Fibroblast of lung (primary cell): ENCODE results near the gene KMT5C. TPM values are rescaled to one million over a fixed set of nuclear protein-coding genes. Genes with fewer than 3 reads are reported as not detected.
"Not testable (repeated sequence)": the region's sequence is repeated elsewhere in the genome, so short reads cannot be mapped to it uniquely, and the experiment has no call there.

ENCODE experiments used
- DNase-seq, 2 donors: peaks; one replicate each; pipeline versions ENCODE4 v3.0.0 to v3.0.0-alpha.2; 2010; ENCODE audit warnings: low read depth in 2 of 2
- H2AFZ ChIP-seq: 2 replicates; pipeline ENCODE4 v1.5.1; 2012; ENCODE audit warnings: low read length, control low read depth, inconsistent platforms
- H3K27ac ChIP-seq: 2 replicates; pipeline ENCODE4 v1.5.1; 2011; ENCODE audit warnings: low read length, control low read depth; ENCODE audit not compliant: insufficient read depth
- H3K27me3 ChIP-seq: 2 replicates; pipeline ENCODE4 v1.5.1; 2011; ENCODE audit warnings: mild to moderate bottlenecking, low read length; ENCODE audit not compliant: control insufficient read depth, insufficient read depth
- H3K36me3 ChIP-seq: 2 replicates; pipeline ENCODE4 v1.5.1; 2011; ENCODE audit warnings: low read length; ENCODE audit not compliant: control insufficient read depth, insufficient read depth
- H3K4me1 ChIP-seq: 2 replicates; pipeline ENCODE4 v1.5.1; 2011; ENCODE audit warnings: low read length; ENCODE audit not compliant: control insufficient read depth, insufficient read depth; ENCODE audit errors: extremely low read depth
- H3K4me2 ChIP-seq: 2 replicates; pipeline ENCODE4 v1.5.1; 2011; ENCODE audit warnings: low read length, control low read depth; ENCODE audit not compliant: insufficient read depth; ENCODE audit errors: extremely low read depth
- H3K4me3 ChIP-seq, 4 experiments: fragments of 200-600 bp in 1 of 4; sonication (generic) in 1 of 4; replicated peaks in 1 of 4; 2 replicates each; pipeline ENCODE4 v1.5.1; 2011 to 2016; ENCODE audit warnings: low read length in 4 of 4, low read depth in 3 of 4, mild to moderate bottlenecking in 3 of 4, control low read depth in 2 of 4, inconsistent platforms in 1 of 4, mixed read lengths in 1 of 4; ENCODE audit not compliant: insufficient read depth in 1 of 4; ENCODE audit errors: control extremely low read depth in 1 of 4
- H3K79me2 ChIP-seq: 2 replicates; pipeline ENCODE4 v1.5.1; 2012; ENCODE audit warnings: mild to moderate bottlenecking, low read length, inconsistent platforms; ENCODE audit not compliant: control insufficient read depth, insufficient read depth
- H3K9ac ChIP-seq: 2 replicates; pipeline ENCODE4 v1.5.1; 2011; ENCODE audit warnings: mild to moderate bottlenecking, low read length, control low read depth; ENCODE audit not compliant: insufficient read depth
- H3K9me3 ChIP-seq: 2 replicates; pipeline ENCODE4 v1.5.1; 2012; ENCODE audit warnings: low read depth, low read length; ENCODE audit not compliant: control insufficient read depth, insufficient read depth
- H4K20me1 ChIP-seq: 2 replicates; pipeline ENCODE4 v1.5.1; 2011; ENCODE audit warnings: low read length; ENCODE audit not compliant: control insufficient read depth, insufficient read depth; ENCODE audit errors: extremely low read depth
- EZH2 ChIP-seq: IDR thresholded peaks from 2 replicates; pipeline ENCODE4 v1.5.1; 2012; ENCODE audit warnings: low read length, control low read depth, mild to moderate bottlenecking; ENCODE audit errors: missing control alignments
- polyA plus RNA-seq, 2 donors: library from polyadenylated mRNA; depleted of rRNA in 1 of 2; stranded (reverse) in 1 of 2; unstranded in 1 of 2; fragments of >200 nt; gene quantifications; 2 replicates each; pipeline ENCODE4 v1.2.1, GENCODE V29; 2011 to 2012; ENCODE audit warnings: missing spikeins in 1 of 2
- total RNA-seq: library from RNA; depleted of rRNA; stranded (reverse); fragments of >200 nt; gene quantifications from 2 replicates; pipeline ENCODE4 v1.2.1, GENCODE V29; 2014
- TF ChIP-seq, protein P1 (sequence below), 2 donors: IDR thresholded peaks in 1 of 2; conservative IDR thresholded peaks in 1 of 2; 1 replicate in 1 of 2; 2 replicates in 1 of 2; pipeline ENCODE4 v1.5.1; 2011 to 2012; ENCODE audit warnings: low read length in 2 of 2, control low read depth in 1 of 2, inconsistent platforms in 1 of 2, low read depth in 1 of 2, mild to moderate bottlenecking in 1 of 2

KMT5C gene
- total and polyA plus RNA-seq, 2 donors (not counting 1 experiment from before 2014, with no cell fraction given), result 2.5 to 4.1 TPM

- TF ChIP-seq, protein P1, sequence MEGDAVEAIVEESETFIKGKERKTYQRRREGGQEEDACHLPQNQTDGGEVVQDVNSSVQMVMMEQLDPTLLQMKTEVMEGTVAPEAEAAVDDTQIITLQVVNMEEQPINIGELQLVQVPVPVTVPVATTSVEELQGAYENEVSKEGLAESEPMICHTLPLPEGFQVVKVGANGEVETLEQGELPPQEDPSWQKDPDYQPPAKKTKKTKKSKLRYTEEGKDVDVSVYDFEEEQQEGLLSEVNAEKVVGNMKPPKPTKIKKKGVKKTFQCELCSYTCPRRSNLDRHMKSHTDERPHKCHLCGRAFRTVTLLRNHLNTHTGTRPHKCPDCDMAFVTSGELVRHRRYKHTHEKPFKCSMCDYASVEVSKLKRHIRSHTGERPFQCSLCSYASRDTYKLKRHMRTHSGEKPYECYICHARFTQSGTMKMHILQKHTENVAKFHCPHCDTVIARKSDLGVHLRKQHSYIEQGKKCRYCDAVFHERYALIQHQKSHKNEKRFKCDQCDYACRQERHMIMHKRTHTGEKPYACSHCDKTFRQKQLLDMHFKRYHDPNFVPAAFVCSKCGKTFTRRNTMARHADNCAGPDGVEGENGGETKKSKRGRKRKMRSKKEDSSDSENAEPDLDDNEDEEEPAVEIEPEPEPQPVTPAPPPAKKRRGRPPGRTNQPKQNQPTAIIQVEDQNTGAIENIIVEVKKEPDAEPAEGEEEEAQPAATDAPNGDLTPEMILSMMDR (conservative IDR thresholded peaks at IDR 0.05 in 1 of 2, IDR thresholded peaks at IDR 0.05 in 1 of 2; ENCODE audit: low read depth in 1 of 2, low read length in 2 of 2), result no peak
- no peak for TF ChIP-seq EZH2
- Histone ChIP-seq H3K4me3 (no peak overlapping the region), H3K4me1 (no peaks in the 10 kb centered on the region), H3K36me3 (no peaks in the 10 kb centered on the region), H2AFZ (no peak overlapping the region), H3K27me3 (peaks cover 5% of the 10 kb centered on the region), H3K9me3 (no peaks in the 10 kb centered on the region), H3K27ac (no peak overlapping the region), H3K4me2 (no peak overlapping the region), H3K9ac (no peak overlapping the region), H3K79me2 (no peaks in the 10 kb centered on the region), H4K20me1 (no peaks in the 10 kb centered on the region)
- no peak for DNase-seq
These were observed 17.3 kb upstream of the KMT5C start for GRCh38 chr19:55322204-55322885.

DNA sequence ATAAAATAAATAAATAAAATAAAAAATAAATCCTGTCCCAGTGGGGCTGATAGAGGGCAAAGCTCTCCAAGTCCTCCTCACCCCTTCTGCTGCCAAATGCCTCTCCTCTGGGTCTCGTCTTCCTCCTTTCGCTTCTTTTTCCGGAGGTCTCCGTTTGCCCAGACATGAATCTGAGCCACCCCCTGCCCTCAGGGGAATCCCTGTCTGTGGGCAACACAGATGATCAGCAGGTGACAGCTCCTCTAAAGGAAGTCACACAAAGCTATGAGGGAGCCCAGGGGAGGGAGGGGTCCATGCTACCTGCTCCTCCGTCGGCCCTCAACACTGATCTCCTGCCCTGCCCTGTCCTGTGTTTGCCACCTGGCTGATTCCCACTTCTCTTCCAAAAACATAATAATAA lies 15.0 kb upstream of the KMT5C start:
- Histone ChIP-seq H2AFZ (no peak overlapping the region), H4K20me1 (no peaks in the 10 kb centered on the region), H3K9ac (no peak overlapping the region), H3K79me2 (no peaks in the 10 kb centered on the region), H3K27me3 (peaks cover 5% of the 10 kb centered on the region), H3K4me1 (no peaks in the 10 kb centered on the region), H3K36me3 (no peaks in the 10 kb centered on the region), H3K9me3 (no peaks in the 10 kb centered on the region), H3K27ac (no peak overlapping the region), H3K4me2 (no peak overlapping the region), H3K4me3 (no peak overlapping the region)
- TF ChIP-seq, protein P1 (conservative IDR thresholded peaks at IDR 0.05 in 1 of 2, IDR thresholded peaks at IDR 0.05 in 1 of 2; ENCODE audit: low read depth in 1 of 2, low read length in 2 of 2), result no peak
- TF ChIP-seq EZH2, result no peak
- no peak for DNase-seq

DNA sequence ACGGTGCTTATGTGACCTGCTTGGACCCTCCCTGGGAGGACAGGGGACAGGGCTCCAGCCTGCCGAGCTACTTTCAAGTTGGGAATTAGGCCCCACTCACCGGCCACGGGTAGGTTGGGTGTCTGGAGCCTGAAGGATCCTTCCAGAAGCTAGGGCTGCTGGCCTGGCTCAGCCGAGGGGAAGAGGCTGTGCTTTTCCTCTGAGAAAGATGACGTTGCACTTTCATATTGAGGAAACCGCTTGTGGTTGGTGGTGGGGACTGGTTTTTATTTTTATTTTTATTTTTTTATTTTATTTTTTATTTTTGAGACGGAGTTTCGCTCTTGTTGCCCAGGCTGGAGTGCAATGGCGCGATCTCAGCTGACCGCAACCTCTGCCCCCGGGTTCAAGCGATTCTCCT lies 14.5 kb upstream of the KMT5C start, which contains the start of gene TMEM150B:
TMEM150B (minus strand) TSS at position 170 of the 400 bp plus-strand sequence. CDS start 4,305 bp downstream, outside the sequence.
- Histone ChIP-seq H3K36me3 (no peaks in the 10 kb centered on the region), H3K4me3 (no peak within 1 kb of the TSS), H3K4me2 (no peak within 1 kb of the TSS), H3K27ac (no peak within 1 kb of the TSS), H3K27me3 (peaks cover 2% of the 10 kb centered on the region), H3K9ac (no peak within 1 kb of the TSS), H3K4me1 (no peaks in the 10 kb centered on the region), H3K9me3 (no peaks in the 10 kb centered on the region), H3K79me2 (no peaks in the 10 kb centered on the region), H2AFZ (no peak within 1 kb of the TSS), H4K20me1 (no peaks in the 10 kb centered on the region)
- TF ChIP-seq EZH2, result no peak
- TF ChIP-seq, protein P1 (conservative IDR thresholded peaks at IDR 0.05 in 1 of 2, IDR thresholded peaks at IDR 0.05 in 1 of 2; ENCODE audit: low read depth in 1 of 2, low read length in 2 of 2), result no peak
- DNase-seq, result no peak

GRCh38 chr19:55328774-55329318 lies 10.8 kb upstream of the KMT5C start:
- H3K4me3 ChIP-seq, H3K9ac ChIP-seq, DNase-seq, H3K27ac ChIP-seq, H3K27me3 ChIP-seq, H3K4me2 ChIP-seq, H3K79me2 ChIP-seq, H4K20me1 ChIP-seq, H3K4me1 ChIP-seq, H2AFZ ChIP-seq, H3K36me3 ChIP-seq, H3K9me3 ChIP-seq: not testable (repeated sequence)
